Measurements from ENCODE around the gene STK39.

Gene STK39

GRCh38 chr2:167988296-167988695 lies 259.1 kb downstream of the STK39 start:
- no peak for DNase-seq

GRCh38 chr2:167987558-167987957 lies 259.8 kb downstream of the STK39 start:
- DNase-seq = no peak

GRCh38 chr2:167987026-167987425 lies 260.4 kb downstream of the STK39 start:
- DNase-seq = no peak

- no peak for DNase-seq
These were observed 261.2 kb downstream of the STK39 start for GRCh38 chr2:167986223-167986622.

- no peak for DNase-seq
These were observed 265.4 kb downstream of the STK39 start for GRCh38 chr2:167981945-167982344.

- no peak for DNase-seq
These were observed 267.0 kb downstream of the STK39 start for GRCh38 chr2:167980439-167980838.

GRCh38 chr2:167972746-167973145 lies 274.6 kb downstream of the STK39 start:
- no peak for DNase-seq

- no peak for DNase-seq
These were observed 275.4 kb downstream of the STK39 start for GRCh38 chr2:167972020-167972419.

GRCh38 chr2:167966937-167967913 lies 280.2 kb downstream of the STK39 start:
- no peak for DNase-seq

- peak; percentile 25 for DNase-seq
These were observed 281.3 kb downstream of the STK39 start for GRCh38 chr2:167965907-167966761.

GRCh38 chr2:167964650-167965413 lies 282.6 kb downstream of the STK39 start:
- peak; percentile 30 for DNase-seq

GRCh38 chr2:167963899-167964649 lies 283.3 kb downstream of the STK39 start:
- DNase-seq = no peak

GRCh38 chr2:167962436-167963226 lies 284.8 kb downstream of the STK39 start:
- DNase-seq = no peak

- no peak for DNase-seq
These were observed 285.8 kb downstream of the STK39 start for GRCh38 chr2:167961536-167962048.

- DNase-seq = no peak
These were observed 287.2 kb downstream of the STK39 start for GRCh38 chr2:167960089-167960747.

GRCh38 chr2:167957662-167958061 lies 289.7 kb downstream of the STK39 start:
- DNase-seq = no peak

GRCh38 chr2:167955264-167955906 lies 292.0 kb downstream of the STK39 start:
- DNase-seq = no peak

- no peak for DNase-seq
These were observed 292.9 kb downstream of the STK39 start for GRCh38 chr2:167954495-167954894.

GRCh38 chr2:167953776-167954175 lies 293.6 kb downstream of the STK39 start:
- DNase-seq = no peak

Data from right kidney (tissue), 1 donor.